Measurements from ENCODE around the gene C17orf67.

Gene C17orf67

DNA sequence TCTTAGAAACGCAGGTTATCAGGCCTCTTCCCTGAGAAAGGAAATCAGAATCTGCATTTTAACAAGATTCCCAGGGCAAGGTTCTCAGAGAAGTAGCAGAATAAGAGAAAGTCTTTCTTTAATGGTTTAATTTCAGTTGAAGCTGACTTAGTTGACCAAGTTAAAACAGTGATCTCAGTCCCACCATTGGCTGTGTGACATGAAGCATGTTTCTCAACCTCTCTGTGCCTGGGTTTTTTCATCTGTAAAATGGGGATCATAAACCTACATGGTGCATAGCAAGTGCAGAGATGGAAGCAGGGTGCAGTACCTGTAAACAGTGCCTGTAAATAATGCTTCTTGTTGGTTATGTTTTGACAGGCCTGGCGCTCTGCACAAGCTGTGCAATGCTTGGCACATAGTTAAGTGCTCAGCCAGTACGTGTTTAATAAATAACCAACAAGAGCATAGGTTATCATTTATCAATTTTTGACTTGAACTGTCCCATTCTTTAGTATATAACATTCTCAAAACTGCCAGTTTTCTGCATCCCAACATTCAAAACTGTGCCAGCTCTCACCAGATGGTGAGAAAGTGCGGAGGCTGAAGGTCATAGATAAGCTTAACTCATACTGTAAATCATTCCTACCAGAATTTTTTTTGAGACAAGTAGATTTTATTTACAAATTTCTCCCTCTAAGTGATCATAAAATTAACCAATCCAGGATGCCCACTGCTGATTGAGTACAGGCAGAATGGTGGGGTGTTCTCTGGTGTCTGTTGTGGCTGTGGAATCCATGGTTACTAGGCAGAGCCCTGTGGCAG is 6.9 kb downstream of the C17orf67 start:
- H3K4me3 ChIP-seq (replicated peaks in 1 of 2; ENCODE audit: low read depth in 2 of 2, low read length in 2 of 2): no peak overlapping the region
- no peak for TF ChIP-seq CTCF (IDR thresholded peaks at IDR 0.05; ENCODE audit: low read depth, low read length)
- DNase-seq (ENCODE audit: low read depth in 2 of 2): no peak

DNA sequence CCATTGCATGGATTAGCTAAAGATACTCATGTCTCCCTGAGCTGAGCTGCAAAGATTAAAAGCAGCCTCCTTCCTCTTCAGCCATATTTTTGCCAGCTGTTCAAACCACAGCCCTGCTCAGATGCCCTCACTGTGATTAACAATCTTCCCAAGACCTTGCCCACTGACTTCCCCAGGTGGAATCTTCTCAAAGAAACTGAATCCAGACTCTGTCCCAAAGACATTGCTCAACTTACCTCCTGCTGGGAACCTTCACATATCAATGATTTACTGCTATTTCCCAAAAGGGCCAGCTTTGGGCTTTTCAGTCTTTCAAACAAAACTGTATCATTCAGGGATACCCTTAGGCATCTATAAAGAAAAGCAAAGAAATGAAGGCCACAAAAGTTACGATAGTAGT is 9.2 kb downstream of the C17orf67 start:
- no peak for TF ChIP-seq CTCF (IDR thresholded peaks at IDR 0.05; ENCODE audit: low read depth, low read length)
- DNase-seq (ENCODE audit: low read depth in 2 of 2): no peak
- no peak overlapping the region for H3K4me3 ChIP-seq (replicated peaks in 1 of 2; ENCODE audit: low read depth in 2 of 2, low read length in 2 of 2)

DNA sequence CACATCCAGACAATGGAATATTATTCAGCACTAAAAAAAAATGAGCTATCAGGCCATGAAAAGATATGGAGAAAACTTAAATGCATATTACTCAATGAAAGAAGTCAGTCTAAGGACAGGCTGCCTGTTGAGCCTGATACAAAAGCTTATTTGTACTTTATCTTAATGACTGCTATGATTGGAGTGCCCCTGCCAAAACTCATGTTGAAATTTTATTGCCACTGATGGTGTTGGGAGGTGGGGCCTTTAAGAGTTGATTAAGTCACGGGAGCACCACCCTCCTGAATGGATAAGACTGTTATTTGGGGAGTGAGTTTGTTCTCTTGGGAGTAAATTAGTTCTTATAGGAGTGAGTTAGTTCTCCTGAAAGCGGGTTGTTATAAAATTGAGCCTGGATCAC is 9.9 kb downstream of the C17orf67 start:
- TF ChIP-seq CTCF (IDR thresholded peaks at IDR 0.05; ENCODE audit: low read depth, low read length): no peak
- H3K4me3 ChIP-seq (replicated peaks in 1 of 2; ENCODE audit: low read depth in 2 of 2, low read length in 2 of 2): no peak overlapping the region
- peak in 1 of 2 donors; percentile 13 for DNase-seq (ENCODE audit: low read depth in 2 of 2)

- H3K4me3 ChIP-seq (replicated peaks in 1 of 2; ENCODE audit: low read depth in 2 of 2, low read length in 2 of 2): no peak overlapping the region
- no peak for TF ChIP-seq CTCF (IDR thresholded peaks at IDR 0.05; ENCODE audit: low read depth, low read length)
- DNase-seq (ENCODE audit: low read depth in 2 of 2): peak; percentile 3 to 37
Observed at GRCh38 chr17:56822725-56823124, 11.0 kb downstream of the C17orf67 start.

- no peak overlapping the region for H3K4me3 ChIP-seq (replicated peaks in 1 of 2; ENCODE audit: low read depth in 2 of 2, low read length in 2 of 2)
- no peak for DNase-seq (ENCODE audit: low read depth in 2 of 2)
- no peak for TF ChIP-seq CTCF (IDR thresholded peaks at IDR 0.05; ENCODE audit: low read depth, low read length)
Observed at GRCh38 chr17:56821847-56822534, 11.7 kb downstream of the C17orf67 start.

- H3K4me3 ChIP-seq (replicated peaks in 1 of 2; ENCODE audit: low read depth in 2 of 2, low read length in 2 of 2): no peak overlapping the region
- DNase-seq (ENCODE audit: low read depth in 2 of 2): no peak
- no peak for TF ChIP-seq CTCF (IDR thresholded peaks at IDR 0.05; ENCODE audit: low read depth, low read length)
Observed at GRCh38 chr17:56820207-56820606, 13.5 kb downstream of the C17orf67 start.

Measured in cardiac fibroblast (primary cell).